NCI-H2196 treated with DMSO at 0.1 percent for 48 hours (cell line): ENCODE measurements around the gene PLOD2.

ENCODE experiments used
- DNase-seq: peaks from one replicate; lab custom pipeline; 2025; ENCODE audit not compliant: unreplicated experiment; lab: John Stamatoyannopoulos, UW

Gene PLOD2

GRCh38 chr3:146166826-146167225 is 5.8 kb upstream of the PLOD2 start:
- no peak for DNase-seq

GRCh38 chr3:146166415-146166821 is 5.4 kb upstream of the PLOD2 start:
- no peak for DNase-seq

GRCh38 chr3:146165877-146166276 is 4.9 kb upstream of the PLOD2 start:
- DNase-seq = no peak

- DNase-seq = no peak
Measured at GRCh38 chr3:146164971-146165769, 4.2 kb upstream of the PLOD2 start.

- DNase-seq = no peak
Measured at GRCh38 chr3:146164506-146164905, 3.5 kb upstream of the PLOD2 start.

- DNase-seq = no peak
Measured at GRCh38 chr3:146164071-146164470, 3.1 kb upstream of the PLOD2 start.

GRCh38 chr3:146163584-146163983 is 2.6 kb upstream of the PLOD2 start:
- no peak for DNase-seq

- DNase-seq = no peak
Measured at GRCh38 chr3:146162561-146162960, 1.6 kb upstream of the PLOD2 start.

GRCh38 chr3:146161663-146162002 is 649 bp upstream of the PLOD2 start:
- no peak for DNase-seq

GRCh38 chr3:146160321-146160963 is 542 bp downstream of the PLOD2 start:
- no peak for DNase-seq

GRCh38 chr3:146159616-146160320 is 1.2 kb downstream of the PLOD2 start:
- no peak for DNase-seq

- no peak for DNase-seq
Measured at GRCh38 chr3:146159037-146159436, 1.9 kb downstream of the PLOD2 start.

- DNase-seq = no peak
Measured at GRCh38 chr3:146157325-146158060, 3.5 kb downstream of the PLOD2 start.

- no peak for DNase-seq
Measured at GRCh38 chr3:146156666-146157314, 4.2 kb downstream of the PLOD2 start.

GRCh38 chr3:146156095-146156494 is 4.9 kb downstream of the PLOD2 start:
- no peak for DNase-seq

GRCh38 chr3:146154995-146155394 is 6.0 kb downstream of the PLOD2 start:
- DNase-seq = no peak

- no peak for DNase-seq
Measured at GRCh38 chr3:146154316-146154715, 6.7 kb downstream of the PLOD2 start.

GRCh38 chr3:146153429-146153828 is 7.6 kb downstream of the PLOD2 start:
- DNase-seq = no peak

GRCh38 chr3:146152834-146153233 is 8.2 kb downstream of the PLOD2 start:
- DNase-seq = no peak

- DNase-seq = no peak
Measured at GRCh38 chr3:146148468-146148931, 12.5 kb downstream of the PLOD2 start.

GRCh38 chr3:146145642-146146041 is 15.3 kb downstream of the PLOD2 start:
- no peak for DNase-seq
